AG04449 (cell line): Measurements from ENCODE around the gene WDFY2.

ENCODE experiments used
- CTCF ChIA-PET: fragments of 350-600 bp; formaldehyde crosslinking; extraction: SDS; loops from one replicate; lab custom pipeline; 2021; ENCODE audit warnings: antibody characterized with exemption; lab: Yijun Ruan, JAX
- POLR2A ChIA-PET: fragments of 400-600, 350-600 bp; formaldehyde crosslinking; extraction: SDS; loops from one replicate; lab custom pipeline; 2020; ENCODE audit warnings: antibody characterized with exemption, inconsistent platforms; lab: Yijun Ruan, JAX
- DNase-seq: peaks from one replicate; pipeline ENCODE4 v3.0.0-alpha.2; 2010; ENCODE audit warnings: low read depth, low spot score
- H3K4me3 ChIP-seq: 2 replicates; pipeline ENCODE4 v1.5.1; 2011; ENCODE audit warnings: low read depth, mild to moderate bottlenecking, control low read depth, low read length
- TF ChIP-seq, protein P1 (sequence below): IDR thresholded peaks from one replicate; pipeline ENCODE4 v1.5.1; 2011; ENCODE audit warnings: mild to moderate bottlenecking, moderate library complexity, low read length, control low read depth, inconsistent platforms; ENCODE audit not compliant: insufficient read depth; ENCODE audit errors: missing control alignments

WDFY2 gene

DNA sequence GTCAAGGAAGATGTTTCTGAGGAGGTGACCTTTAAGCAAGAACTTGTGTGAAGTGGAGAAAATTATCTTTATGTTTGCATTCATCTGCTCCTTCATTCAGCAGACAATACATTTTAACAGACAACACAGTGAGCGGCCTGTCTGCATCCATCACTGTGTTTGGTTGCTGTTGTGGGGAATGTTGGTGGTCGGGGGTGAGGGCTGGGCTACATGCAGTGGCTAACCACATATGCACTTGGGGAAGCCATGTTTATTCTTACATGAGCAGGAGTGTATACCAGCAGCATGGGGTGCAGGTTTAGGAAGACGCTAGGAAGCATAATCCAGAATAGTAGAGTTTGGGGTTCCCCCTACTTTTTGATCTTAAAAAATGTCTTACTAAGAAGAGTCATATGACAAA lies 153.3 kb downstream of the WDFY2 start:
- no peak for DNase-seq
- CTCF ChIA-PET, result no interaction called here
- POLR2A ChIA-PET, result no interaction called here
- TF ChIP-seq, protein P1, sequence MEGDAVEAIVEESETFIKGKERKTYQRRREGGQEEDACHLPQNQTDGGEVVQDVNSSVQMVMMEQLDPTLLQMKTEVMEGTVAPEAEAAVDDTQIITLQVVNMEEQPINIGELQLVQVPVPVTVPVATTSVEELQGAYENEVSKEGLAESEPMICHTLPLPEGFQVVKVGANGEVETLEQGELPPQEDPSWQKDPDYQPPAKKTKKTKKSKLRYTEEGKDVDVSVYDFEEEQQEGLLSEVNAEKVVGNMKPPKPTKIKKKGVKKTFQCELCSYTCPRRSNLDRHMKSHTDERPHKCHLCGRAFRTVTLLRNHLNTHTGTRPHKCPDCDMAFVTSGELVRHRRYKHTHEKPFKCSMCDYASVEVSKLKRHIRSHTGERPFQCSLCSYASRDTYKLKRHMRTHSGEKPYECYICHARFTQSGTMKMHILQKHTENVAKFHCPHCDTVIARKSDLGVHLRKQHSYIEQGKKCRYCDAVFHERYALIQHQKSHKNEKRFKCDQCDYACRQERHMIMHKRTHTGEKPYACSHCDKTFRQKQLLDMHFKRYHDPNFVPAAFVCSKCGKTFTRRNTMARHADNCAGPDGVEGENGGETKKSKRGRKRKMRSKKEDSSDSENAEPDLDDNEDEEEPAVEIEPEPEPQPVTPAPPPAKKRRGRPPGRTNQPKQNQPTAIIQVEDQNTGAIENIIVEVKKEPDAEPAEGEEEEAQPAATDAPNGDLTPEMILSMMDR, result no peak
- H3K4me3 ChIP-seq, result no peak overlapping the region

DNA sequence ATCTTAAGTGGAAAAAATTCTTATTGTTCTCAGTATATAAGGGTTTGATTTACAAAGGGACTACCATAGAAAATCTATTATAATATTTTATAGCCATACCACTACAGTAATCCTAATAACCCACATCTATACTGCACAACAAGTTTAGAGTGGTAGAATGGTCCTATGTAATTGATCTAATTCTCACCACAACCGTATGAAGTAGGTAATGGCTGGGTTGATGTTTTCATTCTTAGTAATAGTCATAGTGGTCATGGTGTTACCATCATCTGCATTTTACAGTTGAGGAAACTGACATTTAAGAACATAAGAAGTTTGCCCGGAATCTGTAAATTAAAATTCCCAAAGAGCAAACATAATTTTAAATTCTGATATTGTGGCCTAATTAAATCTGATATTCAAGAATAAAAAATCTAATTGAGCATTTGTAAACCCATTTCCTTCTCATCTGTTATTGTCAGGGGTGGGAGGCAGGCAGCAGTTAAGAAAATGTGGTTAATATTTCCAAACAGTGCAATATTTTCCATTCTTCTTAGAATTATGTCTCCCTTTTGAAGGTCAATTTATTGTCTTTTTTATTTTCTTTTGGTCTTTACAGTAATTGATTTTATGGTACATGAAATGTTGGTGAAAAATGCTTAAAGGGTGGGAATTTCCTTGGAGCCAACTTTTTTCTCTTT lies 154.1 kb downstream of the WDFY2 start:
- no peak overlapping the region for H3K4me3 ChIP-seq
- DNase-seq, result no peak
- TF ChIP-seq, protein P1, result no peak
- ChIA-PET CTCF (no interaction called here), POLR2A (no interaction called here)

DNA sequence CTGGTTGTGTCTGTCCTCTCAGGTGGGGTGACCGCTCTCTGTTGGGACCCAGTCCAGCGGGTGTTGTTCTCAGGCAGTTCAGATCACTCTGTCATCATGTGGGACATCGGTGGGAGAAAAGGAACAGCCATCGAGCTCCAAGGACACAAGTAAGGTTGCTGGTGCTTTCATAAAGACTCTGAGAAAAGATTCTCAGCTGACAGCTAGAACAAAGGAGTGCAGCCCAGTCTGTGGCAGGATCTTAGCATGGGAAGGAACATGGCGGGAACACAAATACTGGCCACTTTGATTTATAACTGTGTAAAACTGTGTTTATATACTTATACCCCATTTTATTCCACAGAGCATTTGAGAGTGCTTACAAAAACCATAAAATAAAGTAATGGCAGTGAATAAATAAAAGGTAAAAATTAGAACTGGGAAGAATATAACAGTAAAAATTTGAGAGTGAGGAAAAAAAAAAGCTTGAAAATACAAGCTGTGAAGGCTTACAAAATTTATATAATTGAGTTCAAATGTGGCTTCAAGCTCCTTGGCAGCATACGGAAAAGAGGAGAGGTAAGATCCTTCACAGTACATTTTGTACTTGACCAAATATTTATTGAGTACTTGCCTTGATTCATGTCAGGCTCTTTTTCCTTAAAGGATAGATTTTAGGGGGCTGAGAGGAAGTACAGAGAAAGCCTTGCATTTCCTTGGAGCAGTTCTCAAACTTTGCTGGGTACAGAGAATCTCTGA lies 154.9 kb downstream of the WDFY2 start:
- DNase-seq, result no peak
- ChIA-PET CTCF (interaction anchor here (1.6 to 4.6 kb wide), 2 partner anchors 7 to 294 kb away, joined by 6 to 21 read pairs; no protein-coding TSS in a partner anchor), POLR2A (no interaction called here)
- H3K4me3 ChIP-seq, result no peak overlapping the region
- TF ChIP-seq, protein P1, result no peak

DNA sequence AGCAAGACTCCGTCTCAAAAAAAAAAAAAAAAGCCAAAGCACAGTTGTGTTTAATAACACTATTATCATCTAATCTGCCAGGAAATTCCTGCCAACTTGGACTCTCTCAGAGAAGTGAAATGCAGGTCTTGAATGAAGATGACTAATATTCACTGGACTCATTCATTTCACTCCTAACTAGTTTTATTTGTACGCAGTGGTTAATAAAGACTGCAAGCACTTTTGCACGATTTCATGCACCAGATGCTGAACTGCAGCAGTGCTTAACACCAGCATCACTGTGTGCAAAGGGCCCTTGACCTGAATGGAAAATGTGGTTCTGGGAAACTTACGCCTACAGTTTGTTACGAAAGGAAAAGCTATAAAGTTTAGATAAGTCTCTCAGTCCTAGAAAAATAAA lies 156.4 kb downstream of the WDFY2 start:
- H3K4me3 ChIP-seq, result no peak overlapping the region
- CTCF ChIA-PET, result interaction anchor here (0.6 to 4.6 kb wide), 6 partner anchors 8 to 710 kb away, joined by 3 to 21 read pairs (median 4); no protein-coding TSS in a partner anchor
- POLR2A ChIA-PET, result interaction anchor here (1.9 kb wide), 1 partner anchor 288 kb away, joined by 5 read pairs; the partner anchor contains the start of gene INTS6
- TF ChIP-seq, protein P1, result no peak
- no peak for DNase-seq

DNA sequence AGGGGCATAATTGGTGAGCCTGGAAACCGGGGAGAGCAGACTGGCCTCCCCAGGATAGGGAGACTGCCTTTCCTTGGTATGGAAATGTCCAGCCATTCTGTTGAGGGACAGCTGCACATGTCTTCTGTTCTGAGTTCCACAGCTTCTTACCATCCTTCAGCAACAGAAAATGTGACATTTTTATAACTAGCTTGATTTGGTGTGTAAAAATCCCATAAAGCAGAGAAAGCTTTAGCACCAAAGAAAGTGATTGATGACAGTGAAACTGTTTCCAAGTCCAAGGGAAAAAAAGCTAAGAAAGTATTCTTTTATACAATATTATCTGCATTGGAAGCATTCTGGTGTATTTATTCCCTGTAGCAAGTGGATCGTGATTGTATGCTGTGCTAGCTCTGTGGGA lies 157.8 kb downstream of the WDFY2 start:
- POLR2A ChIA-PET, result interaction anchor here (1.9 kb wide), 1 partner anchor 289 kb away, joined by 5 read pairs; the partner anchor contains the start of gene INTS6
- CTCF ChIA-PET, result interaction anchor here (1.2 to 4.6 kb wide), 4 partner anchors 10 to 308 kb away, joined by 3 to 21 read pairs (median 8); no protein-coding TSS in a partner anchor
- H3K4me3 ChIP-seq, result no peak overlapping the region
- DNase-seq, result no peak
- TF ChIP-seq, protein P1, result no peak

GRCh38 chr13:51742611-51743010 lies 158.3 kb downstream of the WDFY2 start:
- DNase-seq, result no peak
- TF ChIP-seq, protein P1, result no peak
- H3K4me3 ChIP-seq, result no peak overlapping the region
- POLR2A ChIA-PET, result interaction anchor here (1.9 kb wide), 1 partner anchor 289 kb away, joined by 5 read pairs; the partner anchor contains the start of gene INTS6
- CTCF ChIA-PET, result interaction anchor here (1.2 to 4.6 kb wide), 4 partner anchors 9 to 308 kb away, joined by 3 to 21 read pairs (median 8); no protein-coding TSS in a partner anchor
